Mesenchymal stem cell (in vitro differentiated cells and primary cell): ENCODE data around the gene TMEM134.

ENCODE experiments used
- DNase-seq: peaks from one replicate; pipeline ENCODE4 v3.0.0-alpha.2; 2013
- H2AFZ ChIP-seq: one replicate; pipeline ENCODE4 v1.6.1; 2013; ENCODE audit warnings: low read depth, mild to moderate bottlenecking, control low read depth, inconsistent platforms, low read length, moderate library complexity
- H2AK5ac ChIP-seq: 2 replicates; pipeline ENCODE4 v1.6.1; 2013; ENCODE audit warnings: low read length, moderate library complexity, mild to moderate bottlenecking, inconsistent platforms; ENCODE audit not compliant: severe bottlenecking
- H2BK120ac ChIP-seq: one replicate; pipeline ENCODE4 v1.6.1; 2013; ENCODE audit warnings: low read depth, mild to moderate bottlenecking, inconsistent platforms, low read length, moderate library complexity
- H2BK12ac ChIP-seq, 2 experiments: one replicate each; pipeline ENCODE4 v1.6.1; 2013; ENCODE audit warnings: inconsistent platforms in 2 of 2, low read length in 2 of 2, mild to moderate bottlenecking in 2 of 2, moderate library complexity in 2 of 2, control low read depth in 1 of 2
- H2BK15ac ChIP-seq: one replicate; pipeline ENCODE4 v1.6.1; 2013; ENCODE audit warnings: mild to moderate bottlenecking, low read depth, inconsistent platforms; ENCODE audit not compliant: poor library complexity, severe bottlenecking
- H2BK5ac ChIP-seq: 2 replicates; pipeline ENCODE4 v1.6.1; 2013; ENCODE audit warnings: low read depth, mild to moderate bottlenecking, low read length, control low read depth, inconsistent platforms; ENCODE audit not compliant: poor library complexity, severe bottlenecking
- H3K14ac ChIP-seq, 2 experiments: one replicate each; pipeline ENCODE4 v1.6.1; 2013; ENCODE audit warnings: inconsistent platforms in 2 of 2, low read length in 2 of 2, control low read depth in 1 of 2, mild to moderate bottlenecking in 1 of 2, moderate library complexity in 1 of 2
- H3K18ac ChIP-seq, 2 experiments: one replicate each; pipeline ENCODE4 v1.6.1; 2013; ENCODE audit warnings: inconsistent platforms in 2 of 2, low read length in 2 of 2, control low read depth in 1 of 2, low read depth in 1 of 2, mild to moderate bottlenecking in 1 of 2
- H3K23ac ChIP-seq, 2 experiments: one replicate each; pipeline ENCODE4 v1.6.1; 2013; ENCODE audit warnings: inconsistent platforms in 2 of 2, low read length in 2 of 2, mild to moderate bottlenecking in 2 of 2, moderate library complexity in 2 of 2, control low read depth in 1 of 2
- H3K27ac ChIP-seq: 2 replicates; pipeline ENCODE4 v1.5.1; 2013; ENCODE audit warnings: mild to moderate bottlenecking, moderate library complexity, low read length, control low read depth, inconsistent platforms; ENCODE audit not compliant: poor library complexity, severe bottlenecking
- H3K27me3 ChIP-seq, 2 experiments: 2 replicates each; pipeline versions ENCODE4 v1.6.1 to v1.7.0; 2013; ENCODE audit warnings: low read length in 2 of 2, mild to moderate bottlenecking in 2 of 2, moderate library complexity in 2 of 2, control low read depth in 1 of 2, inconsistent platforms in 1 of 2; ENCODE audit not compliant: control insufficient read depth in 1 of 2, insufficient read depth in 1 of 2
- H3K36me3 ChIP-seq, 2 experiments: 2 replicates each; pipeline versions ENCODE4 v1.6.1 to v1.7.0; 2013; ENCODE audit warnings: low read length in 2 of 2, control low read depth in 1 of 2, inconsistent platforms in 1 of 2, low read depth in 1 of 2, mild to moderate bottlenecking in 1 of 2; ENCODE audit not compliant: insufficient read depth in 2 of 2, control insufficient read depth in 1 of 2
- H3K4ac ChIP-seq, 2 experiments: one replicate each; pipeline ENCODE4 v1.6.1; 2013; ENCODE audit warnings: inconsistent platforms in 2 of 2, low read length in 2 of 2, mild to moderate bottlenecking in 2 of 2, moderate library complexity in 2 of 2, control low read depth in 1 of 2, low read depth in 1 of 2
- H3K4me1 ChIP-seq: 2 replicates; pipeline ENCODE4 v1.6.1; 2013; ENCODE audit warnings: low read depth, low read length, control low read depth; ENCODE audit not compliant: control insufficient read depth, insufficient read depth
- H3K4me2 ChIP-seq: 2 replicates; pipeline ENCODE4 v1.6.1; 2013; ENCODE audit warnings: low read length, mild to moderate bottlenecking, inconsistent platforms; ENCODE audit not compliant: poor library complexity, severe bottlenecking
- H3K4me3 ChIP-seq, 2 experiments: 2 replicates each; pipeline versions ENCODE4 v1.5.1 to v1.7.0; 2013; ENCODE audit warnings: low read length in 2 of 2, mild to moderate bottlenecking in 2 of 2, control low read depth in 1 of 2, low read depth in 1 of 2; ENCODE audit not compliant: insufficient read depth in 1 of 2
- H3K79me1 ChIP-seq: replicated peaks from 2 replicates; pipeline ENCODE4 v1.6.1; 2013; ENCODE audit warnings: mild to moderate bottlenecking, control low read depth, low read length, inconsistent platforms; ENCODE audit not compliant: poor library complexity, severe bottlenecking
- H3K9ac ChIP-seq: 2 replicates; pipeline ENCODE4 v1.7.0; 2013; ENCODE audit warnings: mild to moderate bottlenecking, low read length, moderate library complexity
- H3K9me3 ChIP-seq: 2 replicates; pipeline ENCODE4 v1.7.0; 2013; ENCODE audit warnings: mild to moderate bottlenecking, low read length; ENCODE audit not compliant: control insufficient read depth
- H4K8ac ChIP-seq: one replicate; pipeline ENCODE4 v1.6.1; 2013; ENCODE audit warnings: inconsistent platforms, mild to moderate bottlenecking, low read length, moderate library complexity
- H4K91ac ChIP-seq: one replicate; pipeline ENCODE4 v1.6.1; 2013; ENCODE audit warnings: mild to moderate bottlenecking, low read length, inconsistent platforms
- WGBS: methylation state at CpG from one replicate; pipeline ENCODE4 v1.1.7; 2013; ENCODE audit warnings: mixed read lengths; 5-methylcytosine and 5-hydroxymethylcytosine counted together

Gene TMEM134

GRCh38 chr11:67437082-67437808 is 31.8 kb downstream of the TMEM134 start, which contains the start of gene PTPRCAP:
Gene PTPRCAP (minus strand): TSS chr11:67437682. CDS start chr11:67437619, 63 bp downstream.
- H3K14ac ChIP-seq: no peak within 1 kb of the TSS
- no peak for DNase-seq
- H2AK5ac ChIP-seq: peak within 1 kb of the TSS; percentile 97
- H3K9me3 ChIP-seq: no peaks in the 10 kb centered on the region
- H3K23ac ChIP-seq: peak within 1 kb of the TSS in 1 of 2 experiments; percentile 23
- H2AFZ ChIP-seq: no peak within 1 kb of the TSS
- peak within 1 kb of the TSS; percentile 96 for H3K27ac ChIP-seq
- H3K4me3 ChIP-seq: peak within 1 kb of the TSS in 1 of 2 experiments; percentile 2
- 87% methylated on average over 16 of the region's 26 CpGs for WGBS
- peak within 1 kb of the TSS; percentile 67 for H4K91ac ChIP-seq
- H2BK15ac ChIP-seq: no peak within 1 kb of the TSS
- H3K79me1 ChIP-seq: peaks cover 29% of the 10 kb centered on the region
- peak within 1 kb of the TSS; percentile 47 for H3K4me2 ChIP-seq
- H3K4ac ChIP-seq: no peak within 1 kb of the TSS
- H2BK12ac ChIP-seq: peak within 1 kb of the TSS in 1 of 2 experiments; percentile 42
- peaks cover 76 to 93% of the 10 kb centered on the region in 2 experiments for H3K36me3 ChIP-seq
- peak within 1 kb of the TSS; percentile 71 for H4K8ac ChIP-seq
- no peak within 1 kb of the TSS for H2BK120ac ChIP-seq
- H3K4me1 ChIP-seq: peaks cover 73% of the 10 kb centered on the region
- no peaks in the 10 kb centered on the region for H3K27me3 ChIP-seq
- H3K9ac ChIP-seq: no peak within 1 kb of the TSS
- H3K18ac ChIP-seq: peak within 1 kb of the TSS; percentile 14 to 56
- peak within 1 kb of the TSS; percentile 94 for H2BK5ac ChIP-seq

- Histone ChIP-seq H3K9me3 (no peaks in the 10 kb centered on the region), H3K27ac (peak overlapping the region; percentile 96), H3K14ac (no peak overlapping the region), H3K4me1 (peaks cover 66% of the 10 kb centered on the region), H2BK120ac (no peak overlapping the region), H4K91ac (no peak overlapping the region), H3K9ac (no peak overlapping the region), H2AFZ (no peak overlapping the region), H3K18ac (peak overlapping the region; percentile 14 to 56), H3K23ac (peak overlapping the region in 1 of 2 experiments; percentile 23), H3K27me3 (no peaks in the 10 kb centered on the region), H4K8ac (peak overlapping the region; percentile 71), H3K4me2 (no peak overlapping the region), H3K4ac (no peak overlapping the region), H2BK5ac (peak overlapping the region; percentile 94), H2BK15ac (no peak overlapping the region), H3K79me1 (peaks cover 36% of the 10 kb centered on the region), H2BK12ac (no peak overlapping the region), H2AK5ac (peak overlapping the region; percentile 92), H3K36me3 (peaks cover 76 to 93% of the 10 kb centered on the region in 2 experiments), H3K4me3 (peak overlapping the region in 1 of 2 experiments; percentile 2)
- DNase-seq: peak; percentile 19
- WGBS: 38% methylated on average over 4 of the region's 6 CpGs
Measured at GRCh38 chr11:67436459-67437081, 32.5 kb downstream of the TMEM134 start.

GRCh38 chr11:67435727-67436458 is 33.2 kb downstream of the TMEM134 start:
- Histone ChIP-seq H3K79me1 (peaks cover 38% of the 10 kb centered on the region), H2BK15ac (peak overlapping the region; percentile 21), H2AFZ (no peak overlapping the region), H3K27ac (peak overlapping the region; percentile 96), H3K9ac (no peak overlapping the region), H3K9me3 (no peaks in the 10 kb centered on the region), H4K8ac (peak overlapping the region; percentile 19), H3K27me3 (no peaks in the 10 kb centered on the region), H2BK120ac (no peak overlapping the region), H2BK5ac (peak overlapping the region; percentile 83), H3K4ac (no peak overlapping the region), H3K4me3 (no peak overlapping the region), H3K36me3 (peaks cover 76 to 92% of the 10 kb centered on the region in 2 experiments), H2BK12ac (no peak overlapping the region), H3K23ac (no peak overlapping the region), H4K91ac (peak overlapping the region; percentile 53), H3K14ac (no peak overlapping the region), H3K4me1 (peaks cover 60% of the 10 kb centered on the region), H2AK5ac (peak overlapping the region; percentile 92), H3K18ac (no peak overlapping the region), H3K4me2 (no peak overlapping the region)
- no peak for DNase-seq
- 92% methylated on average over 38 of the region's 38 CpGs for WGBS
